Sigmoid colon (tissue), 7 donors: ENCODE measurements around the gene ABCC1. TPM values are rescaled to one million over a fixed set of nuclear protein-coding genes. Genes with fewer than 3 reads are reported as not detected.
"Not testable (repeated sequence)": the region's sequence is repeated elsewhere in the genome, so short reads cannot be mapped to it uniquely, and the experiment has no call there.

Experiments used
- DNase-seq: peaks from one replicate; pipeline ENCODE4 v3.0.0-alpha.2; 2019
- H3K27ac ChIP-seq, 4 donors: fragments of 200-600 bp; sonication (generic); one replicate each; pipeline ENCODE4 v1.5.1; 2016 to 2019; ENCODE audit warnings: mild to moderate bottlenecking in 1 of 4
- H3K27me3 ChIP-seq, 3 donors: fragments of 200-600 bp; sonication (generic); one replicate each; pipeline ENCODE4 v1.5.1; 2019; ENCODE audit warnings: mild to moderate bottlenecking in 1 of 3
- H3K36me3 ChIP-seq, 4 donors: fragments of 200-600 bp; sonication (generic); one replicate each; pipeline ENCODE4 v1.5.1; 2016 to 2019
- H3K4me1 ChIP-seq, 4 donors: fragments of 200-600 bp; sonication (generic); one replicate each; pipeline ENCODE4 v1.5.1; 2017 to 2019
- H3K4me3 ChIP-seq, 4 donors: fragments of 200-600 bp; sonication (generic); one replicate each; pipeline ENCODE4 v1.5.1; 2017 to 2019; ENCODE audit warnings: mild to moderate bottlenecking in 2 of 4, moderate library complexity in 1 of 4
- H3K9me3 ChIP-seq, 4 donors: fragments of 200-600 bp in 3 of 4; sonication (generic) in 3 of 4; one replicate each; pipeline versions ENCODE4 v1.5.1 to v1.6.1; 2013 to 2019
- CTCF ChIP-seq, 4 experiments: fragments of 450-650 bp in 3 of 4; fragments of 200-600 bp in 1 of 4; IDR thresholded peaks; one replicate each; pipeline ENCODE4 v1.5.1; 2016 to 2019; ENCODE audit warnings: antibody characterized with exemption in 4 of 4, mild to moderate bottlenecking in 3 of 4, moderate library complexity in 2 of 4
- EP300 ChIP-seq, 4 donors: sonication (generic); formaldehyde crosslinking; IDR thresholded peaks; one replicate each; pipeline ENCODE4 v1.6.1; 2017; ENCODE audit warnings: antibody characterized with exemption in 4 of 4
- POLR2A ChIP-seq, 2 donors: fragments of 450-650 bp; IDR thresholded peaks; one replicate each; pipeline ENCODE4 v1.6.1; 2016; ENCODE audit warnings: antibody characterized with exemption in 2 of 2, mild to moderate bottlenecking in 2 of 2, moderate library complexity in 2 of 2
- POLR2AphosphoS5 ChIP-seq, 4 donors: sonication (generic); formaldehyde crosslinking; IDR thresholded peaks; one replicate each; pipeline ENCODE4 v1.6.1; 2017; ENCODE audit warnings: antibody characterized with exemption in 4 of 4
- WGBS, 2 donors: extraction: QIAGEN DNeasy Blood & Tissue Kit; methylation state at CpG; one replicate each; pipeline ENCODE4 v1.1.7; 2013; 5-methylcytosine and 5-hydroxymethylcytosine counted together
- intact Hi-C: fragments of 100-400 bp; cut with DNase I; formaldehyde crosslinking; loops from one replicate; pipeline ENCODE4 v1.15.1; 2023
- polyA plus RNA-seq, 3 donors: library from polyadenylated mRNA; stranded (reverse); fragments of 200-250 nt; gene quantifications; one replicate each; pipeline ENCODE4 v1.2.3, GENCODE V29; 2013
- total RNA-seq, 4 donors: library from RNA; depleted of rRNA; stranded (reverse); fragments of >200 nt; gene quantifications; one replicate each; pipeline ENCODE4 v1.1.0, GENCODE V29; 2016
- donor health status: healthy with polysubstance abuse.
- donor health status: Bipolar disorder and iron deficiency.
- donor health status: healthy.

Gene ABCC1
- total and polyA plus RNA-seq, 7 donors = 1.8 to 51.8 (median 22.5) TPM

GRCh38 chr16:16149710-16150116 lies 200.3 kb downstream of the ABCC1 start:
- peak overlapping the region; percentile 73 to 93 (median 86) for H3K27ac ChIP-seq
- WGBS, 2 donors = 88% methylated on average over 10 of the region's 10 CpGs
- no peak for DNase-seq
- TF ChIP-seq POLR2A (IDR thresholded peaks at IDR 0.05) = no peak
- TF ChIP-seq POLR2AphosphoS5 (IDR thresholded peaks at IDR 0.05) = no peak
- TF ChIP-seq EP300 (IDR thresholded peaks at IDR 0.05) = no peak
- TF ChIP-seq CTCF (IDR thresholded peaks at IDR 0.05) = no peak
- H3K27me3 ChIP-seq = no peaks in the 10 kb centered on the region
- H3K4me3 ChIP-seq = no peak overlapping the region
- no peaks in the 10 kb centered on the region for H3K9me3 ChIP-seq
- H3K4me1 ChIP-seq = peaks cover 0 to 53% (median 35%) of the 10 kb centered on the region in 4 donors
- H3K36me3 ChIP-seq = peaks cover 0 to under 1% (median 0%) of the 10 kb centered on the region in 4 donors
- intact Hi-C loops = loop anchor here (2.0 to 5.0 kb wide), 2 partner anchors 25 to 43 kb away; no protein-coding TSS in a partner anchor

DNA sequence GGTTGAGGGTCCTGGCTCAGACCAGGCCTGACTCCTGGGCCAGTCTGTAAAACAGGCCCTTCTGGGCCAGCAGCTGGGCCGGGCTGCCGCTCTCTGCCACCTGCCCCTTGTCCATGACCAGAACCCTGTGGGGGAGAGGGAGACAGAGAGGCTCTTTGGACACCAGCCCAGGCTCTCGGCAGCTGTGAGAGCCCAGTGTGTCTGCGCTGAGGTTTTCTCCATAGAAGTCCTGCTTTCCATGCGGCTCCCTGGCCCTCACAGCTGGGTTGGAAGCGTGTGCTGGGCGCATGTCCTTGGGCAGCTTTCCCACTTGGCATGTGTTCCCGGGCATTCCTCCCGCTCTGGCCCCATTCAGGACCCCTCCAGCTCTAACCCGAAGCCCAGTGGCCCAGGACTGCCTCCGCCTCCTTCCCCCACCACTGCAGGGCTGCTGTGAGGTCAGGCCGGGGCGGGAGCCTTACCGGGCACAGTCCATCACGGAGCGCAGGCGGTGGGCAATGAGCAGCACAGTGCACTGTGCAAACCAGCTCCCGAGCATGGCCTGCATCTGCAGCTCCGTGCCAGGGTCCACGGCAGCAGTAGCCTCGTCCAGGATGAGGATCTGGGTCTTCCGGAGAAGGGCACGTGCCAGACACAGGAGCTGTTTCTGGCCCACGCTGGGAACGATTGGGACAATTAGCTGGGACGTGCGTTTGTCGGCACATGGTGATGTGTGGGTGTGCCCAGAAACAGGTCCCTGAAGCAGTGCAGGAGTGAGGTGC lies 200.9 kb downstream of the ABCC1 start:
- H3K4me3 ChIP-seq = no peak overlapping the region
- TF ChIP-seq POLR2AphosphoS5 (IDR thresholded peaks at IDR 0.05) (peak; percentile 28 to 74 (median 72)), CTCF (IDR thresholded peaks at IDR 0.05) (no peak), POLR2A (IDR thresholded peaks at IDR 0.05) (no peak), EP300 (IDR thresholded peaks at IDR 0.05) (peak in 2 of 4 donors; percentile 13 to 68)
- peak; percentile 96 for DNase-seq
- intact Hi-C loops = loop anchor here (2.0 to 5.0 kb wide), 2 partner anchors 25 to 42 kb away; no protein-coding TSS in a partner anchor
- H3K36me3 ChIP-seq = no peaks in the 10 kb centered on the region
- peak overlapping the region; percentile 73 to 93 (median 86) for H3K27ac ChIP-seq
- no peaks in the 10 kb centered on the region for H3K27me3 ChIP-seq
- no peaks in the 10 kb centered on the region for H3K9me3 ChIP-seq
- WGBS, 2 donors = 76 to 82% methylated on average over 28 of the region's 28 CpGs
- H3K4me1 ChIP-seq = peaks cover 0 to 53% (median 35%) of the 10 kb centered on the region in 4 donors

DNA sequence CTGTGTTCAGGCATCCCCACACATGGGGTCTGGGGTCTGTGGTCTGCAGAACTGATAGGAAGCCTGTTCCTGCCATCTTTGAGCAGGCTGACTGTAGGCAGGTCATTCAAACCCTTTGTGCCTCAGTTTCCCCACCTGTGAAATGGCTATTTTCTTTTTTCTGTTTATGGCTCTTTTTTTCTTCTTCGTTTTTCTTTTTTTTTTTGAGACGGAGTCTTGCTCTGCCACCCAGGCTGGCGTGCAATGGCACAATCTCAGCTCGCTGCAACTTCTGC lies 201.4 kb downstream of the ABCC1 start:
- Histone ChIP-seq H3K4me3 (no peak overlapping the region), H3K27me3 (no peaks in the 10 kb centered on the region), H3K4me1 (peaks cover 0 to 53% (median 35%) of the 10 kb centered on the region in 4 donors), H3K9me3 (no peaks in the 10 kb centered on the region), H3K27ac (peak overlapping the region; percentile 73 to 93 (median 86)), H3K36me3 (no peaks in the 10 kb centered on the region)
- DNase-seq = no peak
- intact Hi-C loops = loop anchor here (2.0 to 5.0 kb wide), 2 partner anchors 24 to 41 kb away; no protein-coding TSS in a partner anchor
- TF ChIP-seq EP300 (IDR thresholded peaks at IDR 0.05) = no peak
- TF ChIP-seq POLR2A (IDR thresholded peaks at IDR 0.05) = no peak
- TF ChIP-seq POLR2AphosphoS5 (IDR thresholded peaks at IDR 0.05) = no peak
- no peak for TF ChIP-seq CTCF (IDR thresholded peaks at IDR 0.05)
- WGBS, 2 donors = 90 to 93% methylated on average over 4 of the region's 4 CpGs

GRCh38 chr16:16151315-16151714 lies 201.9 kb downstream of the ABCC1 start:
- H3K36me3 ChIP-seq = no peaks in the 10 kb centered on the region
- WGBS, 2 donors = 85 to 88% methylated on average over 8 of the region's 8 CpGs
- H3K9me3 ChIP-seq = no peaks in the 10 kb centered on the region
- DNase-seq = no peak
- H3K4me3 ChIP-seq = no peak overlapping the region
- H3K4me1 ChIP-seq = peaks cover 0 to 50% (median 35%) of the 10 kb centered on the region in 4 donors
- peak overlapping the region; percentile 73 to 93 (median 86) for H3K27ac ChIP-seq
- no peaks in the 10 kb centered on the region for H3K27me3 ChIP-seq
- intact Hi-C loops = loop anchor here (2.0 to 5.0 kb wide), 2 partner anchors 23 to 41 kb away; no protein-coding TSS in a partner anchor
- TF ChIP-seq POLR2AphosphoS5 (IDR thresholded peaks at IDR 0.05) (peak in 1 of 4 donors; percentile 44), CTCF (IDR thresholded peaks at IDR 0.05) (no peak)

- H3K36me3 ChIP-seq, H3K4me3 ChIP-seq, H3K27me3 ChIP-seq, H3K27ac ChIP-seq, H3K9me3 ChIP-seq, DNase-seq: not testable (repeated sequence)
- intact Hi-C loops = loop anchor here (5.0 kb wide), 1 partner anchor 39 kb away; no protein-coding TSS in a partner anchor
- H3K4me1 ChIP-seq = peaks cover 0 to 39% (median 34%) of the 10 kb centered on the region in 4 donors
- 93 to 94% methylated on average over 12 of the region's 12 CpGs for WGBS, 2 donors
Observed at GRCh38 chr16:16153000-16153399, 203.6 kb downstream of the ABCC1 start.
